ENCODE data around the gene RAX. TPM values are rescaled to one million over a fixed set of nuclear protein-coding genes. Genes with fewer than 3 reads are reported as not detected.

Gene RAX
- total RNA-seq, 2 donors from 2014 or later, result not detected

- ATAC-seq (no peak), DNase-seq (no peak)
- H3K9me3 ChIP-seq (ENCODE audit: control insufficient read depth, low read length, poor library complexity, severe bottlenecking), result no peaks in the 10 kb centered on the region
- no peak overlapping the region for H3K27ac Mint-ChIP-seq
- no peak overlapping the region for H3K4me3 Mint-ChIP-seq
- peaks cover 3% of the 10 kb centered on the region for H3K36me3 Mint-ChIP-seq (ENCODE audit: low read depth)
- H3K4me1 Mint-ChIP-seq, result no peaks in the 10 kb centered on the region
- H3K27me3 Mint-ChIP-seq, result peaks cover 64% of the 10 kb centered on the region
These were observed 13.1 kb upstream of the RAX start for GRCh38 chr18:59286341-59286740.

- Mint-ChIP-seq H3K27me3 (peaks cover 89% of the 10 kb centered on the region), H3K4me3 (no peak overlapping the region), H3K36me3 (ENCODE audit: low read depth) (peaks cover 5% of the 10 kb centered on the region), H3K4me1 (no peaks in the 10 kb centered on the region), H3K27ac (no peak overlapping the region)
- ATAC-seq (no peak), DNase-seq (no peak)
- H3K9me3 ChIP-seq (ENCODE audit: control insufficient read depth, low read length, poor library complexity, severe bottlenecking), result no peaks in the 10 kb centered on the region
These were observed 9.1 kb upstream of the RAX start for GRCh38 chr18:59282341-59282740.

GRCh38 chr18:59279722-59280121 is 6.5 kb upstream of the RAX start:
- DNase-seq (no peak), ATAC-seq (no peak)
- no peak overlapping the region for H3K27ac Mint-ChIP-seq
- no peak overlapping the region for H3K4me3 Mint-ChIP-seq
- H3K27me3 Mint-ChIP-seq, result peaks cover 94% of the 10 kb centered on the region
- peaks cover 2% of the 10 kb centered on the region for H3K36me3 Mint-ChIP-seq (ENCODE audit: low read depth)
- H3K4me1 Mint-ChIP-seq, result no peaks in the 10 kb centered on the region
- H3K9me3 ChIP-seq (ENCODE audit: control insufficient read depth, low read length, poor library complexity, severe bottlenecking), result no peaks in the 10 kb centered on the region

GRCh38 chr18:59279193-59279592 is 5.9 kb upstream of the RAX start:
- H3K4me3 Mint-ChIP-seq, result no peak overlapping the region
- peaks cover 2% of the 10 kb centered on the region for H3K4me1 Mint-ChIP-seq
- peaks cover 2% of the 10 kb centered on the region for H3K36me3 Mint-ChIP-seq (ENCODE audit: low read depth)
- DNase-seq, result no peak
- H3K9me3 ChIP-seq (ENCODE audit: control insufficient read depth, low read length, poor library complexity, severe bottlenecking), result no peaks in the 10 kb centered on the region
- H3K27ac Mint-ChIP-seq, result no peak overlapping the region
- H3K27me3 Mint-ChIP-seq, result peaks cover 94% of the 10 kb centered on the region
- ATAC-seq, result no peak

- Mint-ChIP-seq H3K27me3 (peaks cover 94% of the 10 kb centered on the region), H3K4me1 (peaks cover 3% of the 10 kb centered on the region), H3K36me3 (ENCODE audit: low read depth) (peaks cover 2% of the 10 kb centered on the region), H3K4me3 (no peak overlapping the region), H3K27ac (no peak overlapping the region)
- H3K9me3 ChIP-seq (ENCODE audit: control insufficient read depth, low read length, poor library complexity, severe bottlenecking), result no peaks in the 10 kb centered on the region
- DNase-seq (no peak), ATAC-seq (no peak)
These were observed 5.5 kb upstream of the RAX start for GRCh38 chr18:59278793-59279192.

- peaks cover 2% of the 10 kb centered on the region for H3K36me3 Mint-ChIP-seq (ENCODE audit: low read depth)
These were observed 2.8 kb upstream of the RAX start for GRCh38 chr18:59276047-59276446.

GRCh38 chr18:59275406-59275949 is 2.2 kb upstream of the RAX start:
- Mint-ChIP-seq H3K4me3 (no peak overlapping the region), H3K27ac (no peak overlapping the region), H3K4me1 (peaks cover 11% of the 10 kb centered on the region), H3K36me3 (ENCODE audit: low read depth) (no peaks in the 10 kb centered on the region), H3K27me3 (peaks cover 83% of the 10 kb centered on the region)
- no peak for DNase-seq
- no peak for ATAC-seq
- H3K9me3 ChIP-seq (ENCODE audit: control insufficient read depth, low read length, poor library complexity, severe bottlenecking), result no peaks in the 10 kb centered on the region

More at GRCh38 chr18:59276047-59276446, 2.8 kb upstream of the RAX start:
- H3K4me1 Mint-ChIP-seq, result peaks cover 11% of the 10 kb centered on the region
- H3K4me3 Mint-ChIP-seq, result no peak overlapping the region
- peaks cover 83% of the 10 kb centered on the region for H3K27me3 Mint-ChIP-seq
- no peak for DNase-seq
- H3K27ac Mint-ChIP-seq, result no peak overlapping the region
- ATAC-seq, result no peak
- H3K9me3 ChIP-seq (ENCODE audit: control insufficient read depth, low read length, poor library complexity, severe bottlenecking), result no peaks in the 10 kb centered on the region

- no peak overlapping the region for H3K4me3 Mint-ChIP-seq
- DNase-seq (no peak), ATAC-seq (no peak)
- peaks cover 3% of the 10 kb centered on the region for H3K36me3 Mint-ChIP-seq (ENCODE audit: low read depth)
- peaks cover 85% of the 10 kb centered on the region for H3K27me3 Mint-ChIP-seq
- H3K27ac Mint-ChIP-seq, result no peak overlapping the region
- peaks cover 17% of the 10 kb centered on the region for H3K4me1 Mint-ChIP-seq
- H3K9me3 ChIP-seq (ENCODE audit: control insufficient read depth, low read length, poor library complexity, severe bottlenecking), result no peaks in the 10 kb centered on the region
These were observed 1.3 kb upstream of the RAX start for GRCh38 chr18:59274533-59274928.

GRCh38 chr18:59273759-59274532 is 692 bp upstream of the RAX start:
- no peaks in the 10 kb centered on the region for H3K9me3 ChIP-seq (ENCODE audit: control insufficient read depth, low read length, poor library complexity, severe bottlenecking)
- H3K27ac Mint-ChIP-seq, result no peak overlapping the region
- peaks cover 20% of the 10 kb centered on the region for H3K4me1 Mint-ChIP-seq
- H3K27me3 Mint-ChIP-seq, result peaks cover 85% of the 10 kb centered on the region
- ATAC-seq (no peak), DNase-seq (no peak)
- peaks cover 3% of the 10 kb centered on the region for H3K36me3 Mint-ChIP-seq (ENCODE audit: low read depth)
- peak overlapping the region; percentile 71 for H3K4me3 Mint-ChIP-seq

GRCh38 chr18:59272221-59272888 is 899 bp downstream of the RAX start:
- Mint-ChIP-seq H3K4me3 (peak overlapping the region; percentile 53), H3K36me3 (ENCODE audit: low read depth) (peaks cover 3% of the 10 kb centered on the region), H3K27me3 (peaks cover 83% of the 10 kb centered on the region), H3K27ac (no peak overlapping the region), H3K4me1 (peaks cover 28% of the 10 kb centered on the region)
- no peaks in the 10 kb centered on the region for H3K9me3 ChIP-seq (ENCODE audit: control insufficient read depth, low read length, poor library complexity, severe bottlenecking)
- ATAC-seq (no peak), DNase-seq (no peak)

- peak overlapping the region; percentile 53 for H3K4me3 Mint-ChIP-seq
- no peaks in the 10 kb centered on the region for H3K9me3 ChIP-seq (ENCODE audit: control insufficient read depth, low read length, poor library complexity, severe bottlenecking)
- H3K27me3 Mint-ChIP-seq, result peaks cover 83% of the 10 kb centered on the region
- no peak overlapping the region for H3K27ac Mint-ChIP-seq
- H3K4me1 Mint-ChIP-seq, result peaks cover 28% of the 10 kb centered on the region
- ATAC-seq (no peak), DNase-seq (no peak)
- H3K36me3 Mint-ChIP-seq (ENCODE audit: low read depth), result peaks cover 4% of the 10 kb centered on the region
These were observed 1.5 kb downstream of the RAX start for GRCh38 chr18:59271606-59272220.

- Mint-ChIP-seq H3K36me3 (ENCODE audit: low read depth) (peaks cover 6% of the 10 kb centered on the region), H3K27me3 (peaks cover 83% of the 10 kb centered on the region), H3K4me1 (peaks cover 31% of the 10 kb centered on the region), H3K27ac (no peak overlapping the region), H3K4me3 (no peak overlapping the region)
- no peak for ATAC-seq
- H3K9me3 ChIP-seq (ENCODE audit: control insufficient read depth, low read length, poor library complexity, severe bottlenecking), result no peaks in the 10 kb centered on the region
- no peak for DNase-seq
These were observed 2.5 kb downstream of the RAX start for GRCh38 chr18:59270689-59271257.

GRCh38 chr18:59269563-59270119 is 3.6 kb downstream of the RAX start:
- peaks cover 82% of the 10 kb centered on the region for H3K27me3 Mint-ChIP-seq
- H3K36me3 Mint-ChIP-seq (ENCODE audit: low read depth), result peaks cover 6% of the 10 kb centered on the region
- H3K4me3 Mint-ChIP-seq, result peak overlapping the region; percentile 69
- H3K9me3 ChIP-seq (ENCODE audit: control insufficient read depth, low read length, poor library complexity, severe bottlenecking), result no peaks in the 10 kb centered on the region
- peak overlapping the region; percentile 1 for H3K27ac Mint-ChIP-seq
- peaks cover 30% of the 10 kb centered on the region for H3K4me1 Mint-ChIP-seq
- DNase-seq (no peak), ATAC-seq (no peak)

All from T-helper 17 cell (primary cell).